Parathyroid adenoma (tissue), 2 donors: ENCODE measurements around the gene HYOU1.

Experiments
- H2AFZ ChIP-seq: fragments of 300-600 bp; sonication (generic); one replicate; pipeline ENCODE4 v1.7.0; 2017; ENCODE audit warnings: antibody characterized with exemption, mild to moderate bottlenecking
- H3K27ac ChIP-seq: fragments of 300-600 bp; sonication (generic); one replicate; pipeline ENCODE4 v1.7.0; 2017
- H3K27me3 ChIP-seq: fragments of 300-600 bp; sonication (generic); one replicate; pipeline ENCODE4 v1.7.0; 2017; ENCODE audit warnings: low read length; ENCODE audit not compliant: control insufficient read depth, insufficient read depth
- H3K36me3 ChIP-seq: fragments of 300-600 bp; sonication (generic); one replicate; pipeline ENCODE4 v1.7.0; 2017; ENCODE audit warnings: low read length; ENCODE audit not compliant: control insufficient read depth, insufficient read depth
- H3K4me1 ChIP-seq: fragments of 300-600 bp; sonication (generic); one replicate; pipeline ENCODE4 v1.7.0; 2017; ENCODE audit warnings: control low read depth
- H3K4me2 ChIP-seq: fragments of 300-600 bp; sonication (generic); one replicate; pipeline ENCODE4 v1.7.0; 2017; ENCODE audit warnings: low read length
- H3K4me3 ChIP-seq: fragments of 300-600 bp; sonication (generic); one replicate; pipeline ENCODE4 v1.7.0; 2017; ENCODE audit warnings: low read depth, low read length
- H3K79me2 ChIP-seq: fragments of 300-600 bp; sonication (generic); one replicate; pipeline ENCODE4 v1.7.0; 2017; ENCODE audit warnings: control low read depth
- H3K9ac ChIP-seq: fragments of 300-600 bp; sonication (generic); one replicate; pipeline ENCODE4 v1.7.0; 2017; ENCODE audit warnings: mild to moderate bottlenecking
- H3K9me3 ChIP-seq: fragments of 300-600 bp; sonication (generic); one replicate; pipeline ENCODE4 v1.7.0; 2017; ENCODE audit warnings: low read length; ENCODE audit not compliant: control insufficient read depth
- TF ChIP-seq, protein P1 (sequence below): fragments of 300-600 bp; sonication (generic); IDR thresholded peaks from one replicate; pipeline ENCODE4 v1.7.0; 2017; ENCODE audit warnings: antibody characterized with exemption, mild to moderate bottlenecking
- donor health status: primary hyperparathyroidism.

Gene HYOU1

DNA sequence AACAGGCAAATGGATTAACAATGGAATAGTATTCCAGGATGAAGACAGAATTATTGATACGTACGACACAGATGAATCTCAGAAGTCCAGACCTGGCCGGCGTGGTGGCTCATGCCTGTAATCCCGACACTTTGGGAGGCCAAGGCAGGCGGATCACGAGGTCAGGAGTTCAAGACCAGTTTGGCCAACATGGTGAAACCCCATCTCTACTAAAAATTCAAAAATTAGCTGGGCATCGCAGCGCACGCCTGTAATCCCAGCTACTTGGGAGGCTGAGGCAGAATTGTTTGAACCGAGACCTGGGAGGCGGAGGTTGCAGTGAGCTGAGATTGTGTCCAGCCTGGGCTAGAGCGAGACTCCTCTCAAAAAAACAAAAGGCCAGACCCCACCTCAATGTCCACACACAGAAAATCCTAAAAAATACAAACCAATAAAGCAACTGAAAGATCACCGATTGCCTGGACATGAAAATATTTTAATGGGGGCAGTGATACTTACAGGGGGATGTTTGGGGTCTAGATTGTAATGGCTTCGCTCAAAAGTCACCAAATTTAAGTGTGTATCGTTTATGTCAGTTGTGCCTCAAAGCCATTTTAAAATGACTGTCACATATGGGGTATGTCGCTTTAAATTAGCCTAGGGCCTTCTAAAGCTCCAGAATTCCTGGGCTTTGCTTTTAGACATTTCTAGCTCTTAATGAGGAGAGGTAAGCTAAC is 42.6 kb downstream of the HYOU1 start:
- peaks cover 3% of the 10 kb centered on the region for H3K79me2 ChIP-seq
- H3K9me3 ChIP-seq, result no peaks in the 10 kb centered on the region
- no peak overlapping the region for H3K27ac ChIP-seq
- TF ChIP-seq, protein P1, sequence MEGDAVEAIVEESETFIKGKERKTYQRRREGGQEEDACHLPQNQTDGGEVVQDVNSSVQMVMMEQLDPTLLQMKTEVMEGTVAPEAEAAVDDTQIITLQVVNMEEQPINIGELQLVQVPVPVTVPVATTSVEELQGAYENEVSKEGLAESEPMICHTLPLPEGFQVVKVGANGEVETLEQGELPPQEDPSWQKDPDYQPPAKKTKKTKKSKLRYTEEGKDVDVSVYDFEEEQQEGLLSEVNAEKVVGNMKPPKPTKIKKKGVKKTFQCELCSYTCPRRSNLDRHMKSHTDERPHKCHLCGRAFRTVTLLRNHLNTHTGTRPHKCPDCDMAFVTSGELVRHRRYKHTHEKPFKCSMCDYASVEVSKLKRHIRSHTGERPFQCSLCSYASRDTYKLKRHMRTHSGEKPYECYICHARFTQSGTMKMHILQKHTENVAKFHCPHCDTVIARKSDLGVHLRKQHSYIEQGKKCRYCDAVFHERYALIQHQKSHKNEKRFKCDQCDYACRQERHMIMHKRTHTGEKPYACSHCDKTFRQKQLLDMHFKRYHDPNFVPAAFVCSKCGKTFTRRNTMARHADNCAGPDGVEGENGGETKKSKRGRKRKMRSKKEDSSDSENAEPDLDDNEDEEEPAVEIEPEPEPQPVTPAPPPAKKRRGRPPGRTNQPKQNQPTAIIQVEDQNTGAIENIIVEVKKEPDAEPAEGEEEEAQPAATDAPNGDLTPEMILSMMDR, result no peak
- peaks cover 3% of the 10 kb centered on the region for H3K4me1 ChIP-seq
- H3K9ac ChIP-seq, result no peak overlapping the region
- no peaks in the 10 kb centered on the region for H3K27me3 ChIP-seq
- no peak overlapping the region for H3K4me3 ChIP-seq
- H3K36me3 ChIP-seq, result no peaks in the 10 kb centered on the region
- H3K4me2 ChIP-seq, result no peak overlapping the region
- H2AFZ ChIP-seq, result no peak overlapping the region

DNA sequence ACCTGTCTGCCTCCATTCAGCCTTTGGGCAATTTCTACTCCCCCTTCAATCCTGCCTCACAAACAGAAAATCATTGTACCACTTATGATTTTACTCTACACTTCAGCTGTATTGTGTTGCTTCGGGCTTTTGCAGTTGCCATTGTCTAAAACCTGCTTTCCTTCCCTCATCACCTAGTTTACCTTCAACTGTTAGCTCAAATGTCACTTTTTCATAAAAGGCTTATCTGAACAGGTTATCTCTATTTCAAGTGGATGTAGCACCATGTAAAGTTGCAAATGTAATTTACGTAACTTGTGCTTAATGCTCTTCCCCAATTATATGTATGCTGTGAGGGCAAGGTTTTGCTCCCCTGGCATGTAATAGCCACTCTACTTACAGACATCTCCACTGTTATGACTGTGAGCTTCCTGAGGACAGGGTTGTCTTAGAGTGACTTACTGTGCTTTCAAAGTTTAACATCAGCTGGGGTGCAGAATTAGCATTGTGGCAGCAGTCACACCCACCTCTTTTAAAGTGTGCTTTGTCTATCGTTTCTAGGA is 44.3 kb downstream of the HYOU1 start:
- no peak overlapping the region for H3K4me3 ChIP-seq
- H3K4me2 ChIP-seq, result no peak overlapping the region
- H3K27ac ChIP-seq, result no peak overlapping the region
- H2AFZ ChIP-seq, result no peak overlapping the region
- TF ChIP-seq, protein P1, result no peak
- H3K27me3 ChIP-seq, result no peaks in the 10 kb centered on the region
- no peak overlapping the region for H3K9ac ChIP-seq
- H3K9me3 ChIP-seq, result no peaks in the 10 kb centered on the region
- no peaks in the 10 kb centered on the region for H3K36me3 ChIP-seq
- H3K4me1 ChIP-seq, result peaks cover 3% of the 10 kb centered on the region
- H3K79me2 ChIP-seq, result peaks cover 3% of the 10 kb centered on the region

DNA sequence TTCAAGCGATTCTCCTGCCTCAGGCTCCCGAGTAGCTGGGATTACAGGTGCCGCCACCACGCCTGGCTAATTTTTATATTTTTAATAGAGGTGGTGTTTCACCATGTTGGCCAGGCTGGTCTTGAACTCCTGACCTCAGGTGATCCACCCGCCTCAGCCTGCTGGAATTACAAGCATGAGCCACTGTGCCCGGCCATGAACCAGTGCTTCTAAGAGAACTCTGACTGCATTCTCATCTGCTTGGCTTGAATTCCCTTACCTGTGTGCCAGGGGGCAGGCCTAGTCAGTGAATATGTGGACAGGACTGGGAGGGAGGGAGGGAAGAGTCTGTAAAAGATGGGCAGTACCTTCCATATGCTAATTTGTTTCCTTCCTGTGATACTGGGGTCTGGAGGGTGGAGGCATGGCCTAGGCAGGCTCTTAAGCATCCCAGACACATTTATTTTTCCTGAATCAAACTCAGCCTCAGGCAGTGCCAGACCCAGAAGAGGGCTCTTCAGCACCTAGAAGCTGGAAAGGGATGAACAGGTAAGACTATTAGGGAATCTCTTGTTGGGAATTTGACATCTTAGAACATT is 45.4 kb downstream of the HYOU1 start:
- no peaks in the 10 kb centered on the region for H3K79me2 ChIP-seq
- H3K27ac ChIP-seq, result no peak overlapping the region
- no peak overlapping the region for H3K9ac ChIP-seq
- no peaks in the 10 kb centered on the region for H3K9me3 ChIP-seq
- H3K27me3 ChIP-seq, result no peaks in the 10 kb centered on the region
- H2AFZ ChIP-seq, result no peak overlapping the region
- TF ChIP-seq, protein P1, result no peak
- H3K36me3 ChIP-seq, result no peaks in the 10 kb centered on the region
- H3K4me1 ChIP-seq, result no peaks in the 10 kb centered on the region
- no peak overlapping the region for H3K4me2 ChIP-seq
- no peak overlapping the region for H3K4me3 ChIP-seq

DNA sequence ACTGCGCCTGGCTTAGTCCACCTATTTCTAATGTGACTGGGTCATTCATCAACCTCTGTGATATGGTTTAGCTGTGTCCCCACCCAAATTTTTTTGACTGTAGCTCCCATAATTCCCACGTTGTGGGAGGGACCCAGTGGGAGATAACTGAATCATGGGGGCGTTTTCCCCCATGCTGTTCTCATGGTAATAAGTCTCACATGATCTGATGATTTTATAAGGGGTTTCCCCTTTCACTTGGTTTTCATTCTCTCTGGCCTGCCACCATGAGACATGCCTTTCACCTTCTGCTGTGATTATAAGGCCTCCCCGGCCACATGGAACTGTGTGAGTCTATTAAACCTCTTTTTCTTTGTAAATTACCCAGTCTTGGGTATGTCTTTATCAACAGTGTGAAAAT is 50.3 kb downstream of the HYOU1 start:
- Histone ChIP-seq H3K36me3 (no peaks in the 10 kb centered on the region), H3K79me2 (no peaks in the 10 kb centered on the region), H3K27ac (no peak overlapping the region), H3K9me3 (no peaks in the 10 kb centered on the region), H3K9ac (no peak overlapping the region), H2AFZ (no peak overlapping the region), H3K4me3 (no peak overlapping the region), H3K4me1 (no peaks in the 10 kb centered on the region), H3K27me3 (no peaks in the 10 kb centered on the region), H3K4me2 (no peak overlapping the region)
- TF ChIP-seq, protein P1, result no peak
